SK-N-SH (cell line): ENCODE data around the gene OTUD6A. TPM values are rescaled to one million over a fixed set of nuclear protein-coding genes. Genes with fewer than 3 reads are reported as not detected.

ENCODE experiments used
- CTCF ChIA-PET: fragments of 300-600, 350-600 bp; formaldehyde crosslinking; extraction: SDS; loops from one replicate; lab custom pipeline; 2021; lab: Yijun Ruan, JAX
- POLR2A ChIA-PET: fragments of 350-600 bp; sonication (Branson Sonifier 250); formaldehyde crosslinking; extraction: SDS; loops from one replicate; lab custom pipeline; 2020; ENCODE audit warnings: antibody characterized with exemption, inconsistent platforms; lab: Yijun Ruan, JAX
- DNase-seq: peaks from one replicate; pipeline ENCODE4 v3.0.0; 2012
- H2AFZ ChIP-seq: fragments of 200-600 bp; sonication (generic); 2 replicates; pipeline ENCODE4 v1.8.1; 2016; ENCODE audit warnings: antibody characterized with exemption, mild to moderate bottlenecking, low read depth
- H3F3A ChIP-seq: fragments of 200-600 bp; sonication (generic); replicated peaks from 2 replicates; pipeline ENCODE3; 2016; ENCODE audit warnings: antibody characterized with exemption, mild to moderate bottlenecking; ENCODE audit not compliant: insufficient read depth
- H3K27ac ChIP-seq, 2 experiments: fragments of 200-500 bp in 1 of 2; fragments of 200-600 bp in 1 of 2; sonication (Bioruptor generic) in 1 of 2; sonication (generic), shearing (Covaris generic) in 1 of 2; 2 replicates each; pipeline versions ENCODE4 v1.5.1 to v1.6.1; 2014 to 2016; ENCODE audit warnings: low read depth in 2 of 2, inconsistent platforms in 1 of 2, low read length in 1 of 2, mild to moderate bottlenecking in 1 of 2, mixed read lengths in 1 of 2
- H3K27me3 ChIP-seq: fragments of 200-600 bp; sonication (generic), shearing (Covaris generic); 2 replicates; pipeline ENCODE4 v1.6.1; 2016; ENCODE audit warnings: mixed run types; ENCODE audit not compliant: insufficient read depth
- H3K36me3 ChIP-seq, 2 experiments: fragments of 200-500 bp in 1 of 2; fragments of 200-600 bp in 1 of 2; sonication (Bioruptor generic) in 1 of 2; sonication (generic) in 1 of 2; replicated peaks in 1 of 2; 2 replicates each; pipeline versions ENCODE3 to v1.5.1; 2014 to 2016; ENCODE audit warnings: low read length in 1 of 2, mild to moderate bottlenecking in 1 of 2; ENCODE audit not compliant: insufficient read depth in 2 of 2, control insufficient read depth in 1 of 2
- H3K4me1 ChIP-seq, 2 experiments: fragments of 200-500 bp in 1 of 2; fragments of 200-600 bp in 1 of 2; sonication (Bioruptor generic) in 1 of 2; sonication (generic), shearing (Covaris generic) in 1 of 2; 2 replicates each; pipeline versions ENCODE4 v1.5.1 to v1.6.1; 2014 to 2016; ENCODE audit warnings: low read depth in 1 of 2, low read length in 1 of 2, mixed run types in 1 of 2; ENCODE audit not compliant: insufficient read depth in 2 of 2, control insufficient read depth in 1 of 2
- H3K4me2 ChIP-seq: fragments of 200-600 bp; sonication (generic), shearing (Covaris generic); 2 replicates; pipeline ENCODE4 v1.6.1; 2017; ENCODE audit warnings: mixed run types
- H3K4me3 ChIP-seq, 2 experiments: fragments of 200-500 bp in 1 of 2; fragments of 200-600 bp in 1 of 2; sonication (Bioruptor generic) in 1 of 2; sonication (generic), shearing (Covaris generic) in 1 of 2; 2 replicates each; pipeline versions ENCODE4 v1.5.1 to v1.8.1; 2014 to 2016; ENCODE audit warnings: low read depth in 2 of 2, inconsistent platforms in 1 of 2, low read length in 1 of 2, mild to moderate bottlenecking in 1 of 2, mixed read lengths in 1 of 2, moderate library complexity in 1 of 2
- H3K79me2 ChIP-seq: fragments of 200-600 bp; sonication (generic); 2 replicates; pipeline ENCODE4 v1.8.1; 2017; ENCODE audit warnings: mild to moderate bottlenecking; ENCODE audit not compliant: insufficient read depth
- H3K9ac ChIP-seq: fragments of 200-600 bp; sonication (generic); 2 replicates; pipeline ENCODE4 v1.6.1; 2017; ENCODE audit warnings: mixed run types
- H3K9me2 ChIP-seq: fragments of 200-600 bp; sonication (generic); 2 replicates; pipeline ENCODE4 v1.6.1; 2017; ENCODE audit warnings: mixed run types
- H3K9me3 ChIP-seq: fragments of 200-600 bp; sonication (generic); 2 replicates; pipeline ENCODE4 v1.6.1; 2017; ENCODE audit warnings: mixed run types, mild to moderate bottlenecking, moderate library complexity
- H4K20me1 ChIP-seq: fragments of 200-600 bp; sonication (generic); 2 replicates; pipeline ENCODE4 v1.6.1; 2017; ENCODE audit warnings: mild to moderate bottlenecking, mixed run types; ENCODE audit not compliant: insufficient read depth
- CHD2 ChIP-seq: fragments of 150-350 bp; IDR thresholded peaks from 2 replicates; pipeline ENCODE4 v1.6.1; 2018; ENCODE audit warnings: low read length; ENCODE audit not compliant: partially characterized antibody
- EZH2phosphoT487 ChIP-seq: fragments of 200-600 bp; sonication (generic); IDR thresholded peaks from 2 replicates; pipeline ENCODE4 v1.6.1; 2017; ENCODE audit warnings: low read depth, mixed run types, mild to moderate bottlenecking, antibody characterized with exemption, moderate library complexity, borderline replicate concordance
- FOSL2 ChIP-seq: IDR thresholded peaks from 2 replicates; pipeline ENCODE4 v1.4.0; 2012; ENCODE audit warnings: low read depth, mild to moderate bottlenecking, moderate library complexity, borderline replicate concordance
- FOXJ3 ChIP-seq: sonication (generic); formaldehyde crosslinking; IDR thresholded peaks from 2 replicates; pipeline ENCODE4 v1.5.1; 2020; ENCODE audit warnings: mild to moderate bottlenecking, missing genetic modification reagents
- FOXM1 ChIP-seq: IDR thresholded peaks from 2 replicates; pipeline ENCODE4 v1.4.0; 2012; ENCODE audit warnings: low read depth, mild to moderate bottlenecking
- NRF1 ChIP-seq: IDR thresholded peaks from 2 replicates; pipeline ENCODE4 v1.6.1; 2012; ENCODE audit warnings: low read depth, mild to moderate bottlenecking, low read length
- RCOR1 ChIP-seq: fragments of 150-350 bp; IDR thresholded peaks from 2 replicates; pipeline ENCODE4 v1.6.1; 2017; ENCODE audit warnings: antibody characterized with exemption, low read length
- SIN3A ChIP-seq: IDR thresholded peaks from 2 replicates; pipeline ENCODE4 v1.6.1; 2012; ENCODE audit warnings: low read depth, mild to moderate bottlenecking, low read length, moderate library complexity, borderline replicate concordance
- SMC3 ChIP-seq: IDR thresholded peaks from 2 replicates; pipeline ENCODE4 v1.6.1; 2012; ENCODE audit warnings: low read depth, low read length, improper control_type of control experiment
- TEAD4 ChIP-seq: IDR thresholded peaks from 2 replicates; pipeline ENCODE4 v1.4.0; 2012; ENCODE audit warnings: mild to moderate bottlenecking, borderline replicate concordance; ENCODE audit not compliant: insufficient read depth
- WGBS: methylation state at CpG from one replicate; pipeline ENCODE4 v1.1.6; 2017; ENCODE audit warnings: low lambda C conversion rate; 5-methylcytosine and 5-hydroxymethylcytosine counted together
- polyA plus RNA-seq, 3 experiments: library from polyadenylated mRNA; depleted of rRNA; stranded (reverse); fragments of >200 nt; gene quantifications; 2 replicates each; pipeline ENCODE4 v1.2.3, GENCODE V29; 2012
- TF ChIP-seq, protein P1 (sequence below): fragments of 200-600 bp; sonication (generic); IDR thresholded peaks from 2 replicates; pipeline ENCODE4 v1.6.1; 2017; ENCODE audit warnings: antibody characterized with exemption, mild to moderate bottlenecking, moderate library complexity

The OTUD6A gene
- polyA plus RNA-seq, 1 of the 3 experiments (the other 2 are of a cell fraction), result not detected

DNA sequence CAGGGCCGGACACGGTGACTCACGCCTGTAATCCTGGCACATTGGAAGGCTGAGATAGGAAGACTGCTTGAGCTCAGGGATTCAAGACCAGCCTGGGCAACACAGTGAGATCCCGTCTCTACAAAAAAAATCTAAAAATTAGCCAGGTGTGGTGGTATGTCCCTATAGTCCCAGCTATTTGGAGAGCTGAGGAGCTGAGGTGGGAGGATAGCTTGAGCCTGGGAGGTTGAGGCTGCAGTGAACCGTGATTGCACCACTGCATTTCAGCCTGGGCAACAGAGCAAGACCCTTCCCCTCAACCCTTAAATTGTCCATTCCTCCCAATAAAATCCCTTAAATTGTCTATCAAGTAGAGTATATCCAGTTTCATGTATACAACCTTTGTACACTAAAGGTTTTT lies 17.0 kb downstream of the OTUD6A start:
- POLR2A ChIA-PET, result no interaction called here
- 14% methylated on average over 5 of the region's 5 CpGs for WGBS

DNA sequence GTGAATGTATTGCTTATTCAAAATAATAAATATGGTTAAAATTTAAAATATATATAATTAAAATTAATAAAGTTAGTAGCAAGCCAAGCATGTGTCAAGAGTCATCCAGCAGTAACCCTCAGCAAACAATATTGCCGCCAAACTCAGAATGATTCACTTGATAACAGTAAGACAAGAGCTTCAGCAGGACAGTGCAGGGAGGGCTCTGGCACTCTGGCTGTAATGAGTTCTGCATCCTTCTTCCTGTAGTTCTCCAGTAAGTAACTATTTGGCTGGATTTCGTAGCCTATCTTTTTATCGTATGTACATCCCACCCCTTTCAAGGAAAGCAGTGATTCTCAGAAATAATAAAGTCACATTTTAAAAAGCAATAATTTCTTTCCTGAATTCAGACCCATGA lies 17.6 kb downstream of the OTUD6A start:
- TF ChIP-seq NRF1 (no peak), FOXJ3 (CRISPR knock-in tag) (no peak), CHD2 (no peak)
- TF ChIP-seq, protein P1, sequence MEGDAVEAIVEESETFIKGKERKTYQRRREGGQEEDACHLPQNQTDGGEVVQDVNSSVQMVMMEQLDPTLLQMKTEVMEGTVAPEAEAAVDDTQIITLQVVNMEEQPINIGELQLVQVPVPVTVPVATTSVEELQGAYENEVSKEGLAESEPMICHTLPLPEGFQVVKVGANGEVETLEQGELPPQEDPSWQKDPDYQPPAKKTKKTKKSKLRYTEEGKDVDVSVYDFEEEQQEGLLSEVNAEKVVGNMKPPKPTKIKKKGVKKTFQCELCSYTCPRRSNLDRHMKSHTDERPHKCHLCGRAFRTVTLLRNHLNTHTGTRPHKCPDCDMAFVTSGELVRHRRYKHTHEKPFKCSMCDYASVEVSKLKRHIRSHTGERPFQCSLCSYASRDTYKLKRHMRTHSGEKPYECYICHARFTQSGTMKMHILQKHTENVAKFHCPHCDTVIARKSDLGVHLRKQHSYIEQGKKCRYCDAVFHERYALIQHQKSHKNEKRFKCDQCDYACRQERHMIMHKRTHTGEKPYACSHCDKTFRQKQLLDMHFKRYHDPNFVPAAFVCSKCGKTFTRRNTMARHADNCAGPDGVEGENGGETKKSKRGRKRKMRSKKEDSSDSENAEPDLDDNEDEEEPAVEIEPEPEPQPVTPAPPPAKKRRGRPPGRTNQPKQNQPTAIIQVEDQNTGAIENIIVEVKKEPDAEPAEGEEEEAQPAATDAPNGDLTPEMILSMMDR, result no peak
- Histone ChIP-seq H3K9ac (no peak overlapping the region), H3K4me3 (no peak overlapping the region), H3K9me3 (no peaks in the 10 kb centered on the region), H3K27ac (no peak overlapping the region), H3K9me2 (no peaks in the 10 kb centered on the region), H3K79me2 (no peaks in the 10 kb centered on the region), H3K36me3 (no peaks in the 10 kb centered on the region), H3K4me2 (no peak overlapping the region), H2AFZ (peak overlapping the region; percentile 59; the same call in 1 of the 2 replicates), H3F3A (no peaks in the 10 kb centered on the region), H3K4me1 (no peaks in the 10 kb centered on the region), H3K27me3 (peaks cover 8% of the 10 kb centered on the region; the same call in 1 of the 2 replicates), H4K20me1 (no peaks in the 10 kb centered on the region)
- 15% methylated on average over 3 of the region's 3 CpGs for WGBS
- CTCF ChIA-PET, result interaction anchor here (1.1 to 1.4 kb wide), 2 partner anchors 18 to 49 kb away, joined by 3 to 4 read pairs; no protein-coding TSS in a partner anchor
- POLR2A ChIA-PET, result no interaction called here
- no peak for DNase-seq

More for the DNA sequence above, 17.0 kb downstream of the OTUD6A start:
- Histone ChIP-seq H3K4me2 (no peak overlapping the region), H3K27ac (no peak overlapping the region), H3K9ac (no peak overlapping the region), H3K79me2 (no peaks in the 10 kb centered on the region), H2AFZ (no peak overlapping the region), H3K27me3 (peaks cover 4% of the 10 kb centered on the region; the same call in 1 of the 2 replicates), H3K4me3 (no peak overlapping the region), H4K20me1 (no peaks in the 10 kb centered on the region), H3K9me2 (no peaks in the 10 kb centered on the region), H3K36me3 (no peaks in the 10 kb centered on the region), H3K4me1 (no peaks in the 10 kb centered on the region), H3K9me3 (no peaks in the 10 kb centered on the region), H3F3A (no peaks in the 10 kb centered on the region)
- TF ChIP-seq TEAD4 (no peak), FOXM1 (no peak), SIN3A (no peak), NRF1 (no peak), FOSL2 (no peak), EZH2phosphoT487 (no peak), SMC3 (no peak), RCOR1 (no peak)
- TF ChIP-seq, protein P1, result no peak
- no peak for DNase-seq
- CTCF ChIA-PET, result interaction anchor here (1.1 to 1.4 kb wide), 2 partner anchors 18 to 49 kb away, joined by 3 to 4 read pairs; no protein-coding TSS in a partner anchor
